ENCODE data around the gene CCER1. TPM values are rescaled to one million over a fixed set of nuclear protein-coding genes. Genes with fewer than 3 reads are reported as not detected.

The CCER1 gene
- total RNA-seq, 1 donor from 2014 or later, result not detected

- no peak overlapping the region for H3K4me3 ChIP-seq
- intact Hi-C loops (cut with micrococcal nuclease), result no loop called here
- no peak for DNase-seq
- H3K4me1 ChIP-seq, result no peaks in the 10 kb centered on the region
- TF ChIP-seq CTCF (IDR thresholded peaks at IDR 0.05; ENCODE audit: borderline replicate concordance), result peak; percentile 78
- H3K9me3 ChIP-seq (replicated peaks), result peaks cover 4% of the 10 kb centered on the region
- no peak overlapping the region for H3K27ac ChIP-seq (replicated peaks)
- H3K36me3 ChIP-seq, result no peaks in the 10 kb centered on the region
- H3K27me3 ChIP-seq (ENCODE audit: low read depth), result no peaks in the 10 kb centered on the region
Observed at GRCh38 chr12:90909069-90909770, 45.8 kb downstream of the CCER1 start.

- intact Hi-C loops (cut with micrococcal nuclease), result no loop called here
- H3K27ac ChIP-seq (replicated peaks), result no peak overlapping the region
- H3K4me3 ChIP-seq, result no peak overlapping the region
- no peaks in the 10 kb centered on the region for H3K27me3 ChIP-seq (ENCODE audit: low read depth)
- TF ChIP-seq CTCF (IDR thresholded peaks at IDR 0.05; ENCODE audit: borderline replicate concordance), result no peak
- H3K4me1 ChIP-seq, result no peaks in the 10 kb centered on the region
- no peaks in the 10 kb centered on the region for H3K36me3 ChIP-seq
- H3K9me3 ChIP-seq (replicated peaks), result no peaks in the 10 kb centered on the region
- no peak for DNase-seq
Observed at GRCh38 chr12:90908465-90908864, 46.5 kb downstream of the CCER1 start.

DNA sequence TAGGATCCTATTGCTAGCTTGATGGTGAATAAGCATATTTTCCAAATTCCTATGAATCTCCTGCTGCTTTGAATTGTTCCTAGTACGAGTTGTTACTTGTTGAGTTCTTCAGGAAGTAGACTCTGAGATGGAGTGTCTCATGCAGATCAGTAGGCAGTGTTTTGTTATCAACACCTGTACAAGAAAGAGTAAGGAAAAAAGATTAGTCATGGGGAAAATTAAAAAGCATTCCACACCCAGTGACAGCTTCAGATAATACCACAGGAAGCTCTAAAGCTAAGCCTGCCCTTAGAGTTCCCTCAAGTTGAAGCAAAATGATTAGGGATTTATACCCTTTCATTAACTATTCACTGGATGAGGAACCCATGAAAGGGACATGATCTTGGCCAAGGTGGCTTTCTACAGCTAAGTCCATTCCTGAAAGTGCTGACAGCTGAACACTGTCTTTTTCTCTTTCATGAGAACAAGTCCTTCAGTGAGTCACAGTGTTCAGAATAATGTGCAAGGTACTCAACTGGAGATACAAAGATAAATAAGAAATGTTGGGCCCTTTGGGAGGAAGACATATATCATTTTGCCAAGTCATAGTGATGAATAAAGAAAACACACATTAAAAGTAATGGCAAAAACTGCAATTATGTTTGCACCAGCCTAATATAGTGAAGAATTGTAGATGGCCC lies 49.1 kb downstream of the CCER1 start:
- no peak for TF ChIP-seq CTCF (IDR thresholded peaks at IDR 0.05; ENCODE audit: borderline replicate concordance)
- Histone ChIP-seq H3K36me3 (no peaks in the 10 kb centered on the region), H3K9me3 (replicated peaks) (no peaks in the 10 kb centered on the region), H3K4me1 (no peaks in the 10 kb centered on the region), H3K27me3 (ENCODE audit: low read depth) (no peaks in the 10 kb centered on the region), H3K4me3 (no peak overlapping the region), H3K27ac (replicated peaks) (no peak overlapping the region)
- intact Hi-C loops (cut with micrococcal nuclease), result no loop called here
- DNase-seq, result no peak

- no peak for TF ChIP-seq CTCF (IDR thresholded peaks at IDR 0.05; ENCODE audit: borderline replicate concordance)
- H3K27me3 ChIP-seq (ENCODE audit: low read depth), result no peaks in the 10 kb centered on the region
- no peaks in the 10 kb centered on the region for H3K4me1 ChIP-seq
- H3K27ac ChIP-seq (replicated peaks), result no peak overlapping the region
- no peak overlapping the region for H3K4me3 ChIP-seq
- no peaks in the 10 kb centered on the region for H3K36me3 ChIP-seq
- no peaks in the 10 kb centered on the region for H3K9me3 ChIP-seq (replicated peaks)
- intact Hi-C loops (cut with micrococcal nuclease), result no loop called here
- no peak for DNase-seq
Observed at GRCh38 chr12:90902596-90902995, 52.4 kb downstream of the CCER1 start.

Other genes starting within 250 kb of the CCER1 start
- not detected for gene EPYC, start 49.8 kb upstream of the CCER1 start, total RNA-seq
- gene KERA, start 102.8 kb upstream of the CCER1 start, total RNA-seq, result not detected
- 115 TPM for gene LUM, start 156.3 kb upstream of the CCER1 start, total RNA-seq
- gene DCN, start 227.6 kb upstream of the CCER1 start, total RNA-seq, result 716 TPM